HCT116 (cell line): ENCODE results near the gene LHFPL6. TPM values are rescaled to one million over a fixed set of nuclear protein-coding genes. Genes with fewer than 3 reads are reported as not detected.

Experiments used
- ATAC-seq: fragments of 200-7000 bp; cut with Tn5 transposase; 2 replicates; pipeline ENCODE4 v1.9.1; 2020; ENCODE audit warnings: mild to moderate bottlenecking, moderate library complexity
- BruUV-seq: library from RNA; stranded (reverse); fragments of 400-500 nt; replicated peaks from 2 replicates; lab custom pipeline; 2021; lab: Mats Ljungman, UMichigan
- CTCF ChIA-PET: fragments of 300-600 bp; sonication (Branson Sonifier 250); formaldehyde crosslinking; loops from one replicate; lab custom pipeline; 2021; ENCODE audit warnings: antibody characterized with exemption; lab: Charles Lee
- POLR2A ChIA-PET: fragments of 300-600, 350-600 bp; sonication (Branson Sonifier 250); formaldehyde crosslinking; loops from one replicate; lab custom pipeline; 2021; ENCODE audit warnings: antibody characterized with exemption; lab: Charles Lee
- RAD21 ChIA-PET, 2 experiments: fragments of 300-600 bp; sonication (Branson Sonifier 250); formaldehyde crosslinking; loops; one replicate each; lab custom pipeline; 2023; ENCODE audit warnings: low total read pairs in 2 of 2; ENCODE audit not compliant: uncharacterized antibody in 2 of 2, unreplicated experiment in 2 of 2, low non-redundant PET in 1 of 2; lab: Charles Lee
- DNase-seq: peaks from one replicate; pipeline ENCODE4 v3.0.0-alpha.2; 2010; ENCODE audit warnings: low read depth, low spot score
- H2AFZ ChIP-seq: fragments of 200-600 bp; shearing (Covaris generic), sonication (generic); 2 replicates; pipeline ENCODE4 v1.6.1; 2017; ENCODE audit warnings: low read depth, mixed run types, mixed read lengths, antibody characterized with exemption, low read length; ENCODE audit not compliant: poor library complexity, severe bottlenecking
- H3K27ac ChIP-seq: 2 replicates; pipeline ENCODE4 v1.5.1; 2012; ENCODE audit warnings: low read depth, low read length
- H3K27me3 ChIP-seq: fragments of 200-600 bp; sonication (generic); 2 replicates; pipeline ENCODE4 v1.6.1; 2016; ENCODE audit warnings: mixed run types, low read length, mixed read lengths; ENCODE audit not compliant: insufficient read depth
- H3K36me3 ChIP-seq, 2 experiments: fragments of 200-500 bp in 1 of 2; fragments of 200-600 bp in 1 of 2; sonication (Bioruptor generic) in 1 of 2; sonication (generic) in 1 of 2; 2 replicates each; pipeline versions ENCODE4 v1.5.1 to v1.6.1; 2014 to 2016; ENCODE audit warnings: low read length in 2 of 2, inconsistent platforms in 1 of 2, mixed read lengths in 1 of 2, mixed run types in 1 of 2; ENCODE audit not compliant: insufficient read depth in 2 of 2, control insufficient read depth in 1 of 2
- H3K4me1 ChIP-seq, 2 experiments: fragments of 200-600 bp in 1 of 2; sonication (generic) in 1 of 2; 2 replicates each; pipeline versions ENCODE4 v1.5.1 to v1.6.1; 2012 to 2017; ENCODE audit warnings: low read length in 2 of 2, inconsistent platforms in 1 of 2, mild to moderate bottlenecking in 1 of 2, mixed read lengths in 1 of 2, mixed run types in 1 of 2, moderate library complexity in 1 of 2; ENCODE audit not compliant: insufficient read depth in 2 of 2, control insufficient read depth in 1 of 2
- H3K4me2 ChIP-seq: fragments of 200-600 bp; sonication (generic); 2 replicates; pipeline ENCODE4 v1.6.1; 2017; ENCODE audit warnings: mixed run types, low read length, mixed read lengths
- H3K4me3 ChIP-seq, 2 experiments: fragments of 200-600 bp in 1 of 2; sonication (generic) in 1 of 2; replicated peaks in 1 of 2; 2 replicates each; pipeline ENCODE4 v1.5.1; 2011 to 2016; ENCODE audit warnings: low read length in 2 of 2, control low read depth in 1 of 2, low read depth in 1 of 2, mild to moderate bottlenecking in 1 of 2, mixed read lengths in 1 of 2, mixed run types in 1 of 2
- H3K79me2 ChIP-seq: fragments of 200-600 bp; sonication (generic); 2 replicates; pipeline ENCODE4 v1.6.1; 2017; ENCODE audit warnings: mild to moderate bottlenecking, mixed run types, low read length, moderate library complexity, mixed read lengths; ENCODE audit not compliant: insufficient read depth
- H3K9ac ChIP-seq: fragments of 200-600 bp; sonication (generic); 2 replicates; pipeline ENCODE4 v1.6.1; 2016; ENCODE audit warnings: low read length, mixed read lengths
- H3K9me2 ChIP-seq: fragments of 200-600 bp; sonication (generic), shearing (Covaris generic); 2 replicates; pipeline ENCODE4 v1.6.1; 2017; ENCODE audit warnings: mixed run types, mild to moderate bottlenecking, moderate library complexity; ENCODE audit not compliant: insufficient read depth
- H3K9me3 ChIP-seq, 2 experiments: fragments of 200-500 bp in 1 of 2; fragments of 200-600 bp in 1 of 2; sonication (Bioruptor generic) in 1 of 2; sonication (generic) in 1 of 2; 2 replicates each; pipeline ENCODE4 v1.6.1; 2014 to 2017; ENCODE audit warnings: low read length in 2 of 2, mixed read lengths in 2 of 2, inconsistent platforms in 1 of 2, low read depth in 1 of 2, mild to moderate bottlenecking in 1 of 2, mixed run types in 1 of 2, moderate library complexity in 1 of 2; ENCODE audit not compliant: control insufficient read depth in 1 of 2, insufficient read depth in 1 of 2
- H4K20me1 ChIP-seq: fragments of 200-600 bp; sonication (generic), shearing (Covaris generic); 2 replicates; pipeline ENCODE4 v1.6.1; 2017; ENCODE audit warnings: mixed run types, mild to moderate bottlenecking, moderate library complexity; ENCODE audit not compliant: insufficient read depth
- ATF3 ChIP-seq: IDR thresholded peaks from 2 replicates; pipeline ENCODE4 v1.6.1; 2012
- CEBPB ChIP-seq: IDR thresholded peaks from 2 replicates; pipeline ENCODE4 v1.6.1; 2012; ENCODE audit warnings: low read depth
- CTCF ChIP-seq, 3 experiments: fragments of 200-600 bp in 1 of 3; sonication (generic) in 1 of 3; IDR thresholded peaks in 2 of 3; conservative IDR thresholded peaks in 1 of 3; 2 replicates each; pipeline ENCODE4 v1.5.1; 2012 to 2017; ENCODE audit warnings: low read depth in 2 of 3, low read length in 2 of 3, antibody characterized with exemption in 1 of 3, borderline replicate concordance in 1 of 3, control low read depth in 1 of 3, mild to moderate bottlenecking in 1 of 3, mixed read lengths in 1 of 3, mixed run types in 1 of 3, moderate library complexity in 1 of 3; ENCODE audit not compliant: insufficient read depth in 1 of 3
- EGR1 ChIP-seq: IDR thresholded peaks from 2 replicates; pipeline ENCODE4 v1.6.1; 2012; ENCODE audit warnings: low read depth
- EZH2phosphoT487 ChIP-seq: fragments of 200-600 bp; IDR thresholded peaks from 2 replicates; pipeline ENCODE4 v1.6.1; 2018; ENCODE audit warnings: antibody characterized with exemption, borderline replicate concordance
- SP1 ChIP-seq: IDR thresholded peaks from 2 replicates; pipeline ENCODE4 v1.6.1; 2012; ENCODE audit warnings: low read depth
- TCF7L2 ChIP-seq: IDR thresholded peaks from 2 replicates; pipeline ENCODE4 v1.7.0; 2011; ENCODE audit warnings: borderline replicate concordance, inconsistent platforms; ENCODE audit not compliant: insufficient read depth, insufficient read length; ENCODE audit errors: extremely low read depth
- ZBTB33 ChIP-seq: IDR thresholded peaks from 2 replicates; pipeline ENCODE4 v1.6.1; 2011; ENCODE audit warnings: mild to moderate bottlenecking, low read length, moderate library complexity; ENCODE audit not compliant: insufficient replicate concordance; ENCODE audit errors: extremely low read depth
- intact Hi-C: fragments of 100-400 bp; cut with micrococcal nuclease; formaldehyde crosslinking; loops from 2 replicates; pipeline ENCODE4 v1.10.0; 2022
- total RNA-seq: library from RNA; stranded (reverse); gene quantifications from one replicate; pipeline ENCODE4 v1.2.1, GENCODE V29; 2021; ENCODE audit not compliant: unreplicated experiment

Gene LHFPL6
- total RNA-seq, 1 experiment from 2014 or later: 0.22 TPM

GRCh38 chr13:39379667-39380655, 223.0 kb downstream of the LHFPL6 start:
- ChIA-PET POLR2A (no interaction called here), RAD21 (no interaction called here), CTCF (no interaction called here)
- intact Hi-C loops: no loop called here
- no peaks in the 10 kb centered on the region for H3K4me1 ChIP-seq
- no peak for TF ChIP-seq CEBPB
- no peak for TF ChIP-seq ATF3
- no peak for TF ChIP-seq TCF7L2
- no peak for TF ChIP-seq ZBTB33
- no peak for TF ChIP-seq EGR1
- TF ChIP-seq EZH2phosphoT487: no peak
- TF ChIP-seq SP1: no peak
- no peak for TF ChIP-seq CTCF (IDR thresholded peaks at IDR 0.05 in 2 of 3, conservative IDR thresholded peaks at IDR 0.05 in 1 of 3; ENCODE audit: borderline replicate concordance in 1 of 3, insufficient read depth in 1 of 3, low read depth in 2 of 3, low read length in 2 of 3)
- no peak for ATAC-seq
- H2AFZ ChIP-seq: no peak overlapping the region
- no TSS peak for BruUV-seq
- no peak overlapping the region for H3K27ac ChIP-seq
- H3K4me3 ChIP-seq: no peak overlapping the region
- no peaks in the 10 kb centered on the region for H3K79me2 ChIP-seq
- no peak overlapping the region for H3K9ac ChIP-seq
- DNase-seq: no peak
- 0 out of 2 replicates have a peak, but pooled peaks cover 9% of the 10 kb centered on the region for H3K27me3 ChIP-seq
- H4K20me1 ChIP-seq: no peaks in the 10 kb centered on the region
- H3K9me3 ChIP-seq: no peaks in the 10 kb centered on the region
- no peak overlapping the region for H3K4me2 ChIP-seq
- H3K36me3 ChIP-seq: no peaks in the 10 kb centered on the region
- H3K9me2 ChIP-seq: no peaks in the 10 kb centered on the region
